OCI-LY7 (cell line): Measurements from ENCODE around the gene OSBP2. TPM values are rescaled to one million over a fixed set of nuclear protein-coding genes. Genes with fewer than 3 reads are reported as not detected.

Experiments used
- BruUV-seq: library from RNA; stranded (reverse); fragments of 400-500 nt; replicated peaks from 2 replicates; lab custom pipeline; 2021; lab: Mats Ljungman, UMichigan
- CTCF ChIA-PET: fragments of 300-600 bp; sonication (Branson Sonifier 250); formaldehyde crosslinking; loops from one replicate; lab custom pipeline; 2022; ENCODE audit warnings: antibody characterized with exemption; ENCODE audit not compliant: unreplicated experiment; lab: Charles Lee
- POLR2A ChIA-PET: fragments of 300-600 bp; sonication (Branson Sonifier 250); formaldehyde crosslinking; loops from one replicate; lab custom pipeline; 2022; ENCODE audit warnings: antibody characterized with exemption; lab: Charles Lee
- DNase-seq: peaks from one replicate; pipeline ENCODE4 v3.0.0-alpha.2; 2015; ENCODE audit warnings: low spot score
- H2AFZ ChIP-seq: fragments of 200-600 bp; sonication (generic), shearing (Covaris generic); 2 replicates; pipeline ENCODE4 v1.6.1; 2014; ENCODE audit warnings: mild to moderate bottlenecking, antibody characterized with exemption, low read length, moderate library complexity
- H3K27ac ChIP-seq: fragments of 200-600 bp; sonication (generic); 2 replicates; pipeline ENCODE4 v1.5.1; 2014; ENCODE audit warnings: mixed run types, low read depth, mild to moderate bottlenecking, moderate library complexity, low read length, inconsistent platforms; ENCODE audit not compliant: poor library complexity, severe bottlenecking
- H3K36me3 ChIP-seq: fragments of 200-600 bp; sonication (generic); 2 replicates; pipeline ENCODE4 v1.6.1; 2014; ENCODE audit warnings: mild to moderate bottlenecking, antibody characterized with exemption, low read length, moderate library complexity, mixed read lengths; ENCODE audit not compliant: insufficient read depth
- H3K4me1 ChIP-seq: fragments of 200-600 bp; sonication (generic); 2 replicates; pipeline ENCODE4 v1.5.1; 2014; ENCODE audit warnings: mild to moderate bottlenecking, low read length; ENCODE audit not compliant: insufficient read depth, poor library complexity, severe bottlenecking
- H3K4me2 ChIP-seq: fragments of 200-600 bp; sonication (generic); 2 replicates; pipeline ENCODE4 v1.6.1; 2014; ENCODE audit warnings: mild to moderate bottlenecking, low read length
- H3K4me3 ChIP-seq: fragments of 200-600 bp; sonication (generic); 2 replicates; pipeline ENCODE4 v1.5.1; 2014; ENCODE audit warnings: mild to moderate bottlenecking, low read depth, low read length; ENCODE audit not compliant: poor library complexity, severe bottlenecking
- H3K79me2 ChIP-seq: fragments of 200-600 bp; sonication (generic); 2 replicates; pipeline ENCODE4 v1.6.1; 2016; ENCODE audit warnings: low read depth, mild to moderate bottlenecking, low read length, moderate library complexity, mixed read lengths; ENCODE audit not compliant: insufficient read depth
- H3K9me2 ChIP-seq: fragments of 200-600 bp; sonication (generic); 2 replicates; pipeline ENCODE4 v1.6.1; 2016; ENCODE audit warnings: mild to moderate bottlenecking, low read length, mixed read lengths; ENCODE audit not compliant: insufficient read depth
- H3K9me3 ChIP-seq: fragments of 200-600 bp; sonication (generic); 2 replicates; pipeline ENCODE4 v1.6.1; 2014; ENCODE audit warnings: mild to moderate bottlenecking, mixed run types, low read length, mixed read lengths
- H4K20me1 ChIP-seq: fragments of 200-600 bp; sonication (generic); 2 replicates; pipeline ENCODE4 v1.6.1; 2014; ENCODE audit warnings: mild to moderate bottlenecking, antibody characterized with exemption, low read length, moderate library complexity, mixed read lengths; ENCODE audit not compliant: insufficient read depth
- EZH2phosphoT487 ChIP-seq: fragments of 200-600 bp; sonication (generic); IDR thresholded peaks from 2 replicates; pipeline ENCODE4 v1.6.1; 2018; ENCODE audit warnings: low read depth, borderline replicate concordance, mild to moderate bottlenecking, mixed run types, antibody characterized with exemption, low read length, moderate library complexity, mixed read lengths
- intact Hi-C: fragments of 100-400 bp; cut with micrococcal nuclease; formaldehyde crosslinking; loops from one replicate; pipeline ENCODE4 v1.10.0; 2022; ENCODE audit not compliant: unreplicated experiment
- total RNA-seq, 2 experiments: library from RNA; depleted of rRNA in 1 of 2; stranded (reverse); fragments of >200 nt in 1 of 2; shearing (Covaris generic) in 1 of 2; gene quantifications; 2 replicates each; pipeline ENCODE4 v1.2.3, GENCODE V29; 2014 to 2022
- TF ChIP-seq, protein P1 (sequence below): fragments of 200-600 bp; sonication (generic); conservative IDR thresholded peaks from 2 replicates; pipeline ENCODE4 v1.5.1; 2014; ENCODE audit warnings: mild to moderate bottlenecking, antibody characterized with exemption, low read length, moderate library complexity, mixed read lengths

OSBP2 gene
- total RNA-seq, 2 experiments from 2014 or later = 0.19 to 0.34 TPM

DNA sequence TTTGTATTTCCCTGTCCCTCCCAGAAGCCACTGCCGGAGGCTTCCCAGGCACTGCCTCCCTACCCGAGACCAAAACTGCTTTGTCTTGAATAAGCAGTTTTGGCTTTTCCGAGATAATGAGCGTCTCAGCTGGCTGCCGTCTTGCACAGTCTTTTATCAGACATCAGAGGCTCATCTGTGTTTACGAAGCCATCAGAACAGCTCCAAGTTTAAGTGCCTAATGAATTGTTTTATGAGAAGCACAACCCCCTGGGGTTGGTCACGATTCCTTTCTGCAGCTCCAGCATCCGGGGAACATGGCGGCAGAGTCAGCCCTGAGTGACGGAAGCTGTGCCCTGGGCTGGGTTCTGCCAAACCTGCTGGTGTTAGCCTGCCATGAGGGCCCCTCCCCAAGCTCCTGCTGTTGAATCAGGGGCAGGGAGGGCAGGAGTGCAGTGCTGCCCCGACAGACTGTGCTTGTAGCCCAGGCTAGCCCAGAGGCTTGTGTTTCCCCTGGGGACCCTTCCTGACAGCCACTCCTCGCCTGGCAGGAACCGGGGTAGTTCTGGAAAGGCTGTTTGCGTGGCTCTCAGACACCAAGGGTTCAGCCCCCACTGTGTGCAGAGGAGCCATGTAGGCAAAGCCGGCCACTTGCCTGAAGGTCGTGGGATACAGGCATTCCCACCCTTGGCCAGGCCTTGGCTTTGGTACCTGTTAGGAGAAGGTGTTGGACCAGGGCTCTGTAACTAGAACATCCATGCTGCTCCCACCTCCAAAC lies 177.8 kb downstream of the OSBP2 start:
- Histone ChIP-seq H3K79me2 (no peaks in the 10 kb centered on the region), H3K4me2 (no peak overlapping the region), H4K20me1 (no peaks in the 10 kb centered on the region), H3K36me3 (no peaks in the 10 kb centered on the region), H3K27ac (no peak overlapping the region), H3K4me3 (no peak overlapping the region), H2AFZ (no peak overlapping the region), H3K4me1 (no peaks in the 10 kb centered on the region), H3K9me3 (no peaks in the 10 kb centered on the region), H3K9me2 (no peaks in the 10 kb centered on the region)
- TF ChIP-seq, protein P1, sequence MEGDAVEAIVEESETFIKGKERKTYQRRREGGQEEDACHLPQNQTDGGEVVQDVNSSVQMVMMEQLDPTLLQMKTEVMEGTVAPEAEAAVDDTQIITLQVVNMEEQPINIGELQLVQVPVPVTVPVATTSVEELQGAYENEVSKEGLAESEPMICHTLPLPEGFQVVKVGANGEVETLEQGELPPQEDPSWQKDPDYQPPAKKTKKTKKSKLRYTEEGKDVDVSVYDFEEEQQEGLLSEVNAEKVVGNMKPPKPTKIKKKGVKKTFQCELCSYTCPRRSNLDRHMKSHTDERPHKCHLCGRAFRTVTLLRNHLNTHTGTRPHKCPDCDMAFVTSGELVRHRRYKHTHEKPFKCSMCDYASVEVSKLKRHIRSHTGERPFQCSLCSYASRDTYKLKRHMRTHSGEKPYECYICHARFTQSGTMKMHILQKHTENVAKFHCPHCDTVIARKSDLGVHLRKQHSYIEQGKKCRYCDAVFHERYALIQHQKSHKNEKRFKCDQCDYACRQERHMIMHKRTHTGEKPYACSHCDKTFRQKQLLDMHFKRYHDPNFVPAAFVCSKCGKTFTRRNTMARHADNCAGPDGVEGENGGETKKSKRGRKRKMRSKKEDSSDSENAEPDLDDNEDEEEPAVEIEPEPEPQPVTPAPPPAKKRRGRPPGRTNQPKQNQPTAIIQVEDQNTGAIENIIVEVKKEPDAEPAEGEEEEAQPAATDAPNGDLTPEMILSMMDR = no peak
- no peak for TF ChIP-seq EZH2phosphoT487
- BruUV-seq = no TSS peak
- no peak for DNase-seq
- ChIA-PET CTCF (no interaction called here), POLR2A (interaction anchor here (0.5 to 0.6 kb wide), 2 partner anchors 24 to 46 kb away, joined by 3 to 4 read pairs; no protein-coding TSS in a partner anchor)
- intact Hi-C loops = no loop called here

DNA sequence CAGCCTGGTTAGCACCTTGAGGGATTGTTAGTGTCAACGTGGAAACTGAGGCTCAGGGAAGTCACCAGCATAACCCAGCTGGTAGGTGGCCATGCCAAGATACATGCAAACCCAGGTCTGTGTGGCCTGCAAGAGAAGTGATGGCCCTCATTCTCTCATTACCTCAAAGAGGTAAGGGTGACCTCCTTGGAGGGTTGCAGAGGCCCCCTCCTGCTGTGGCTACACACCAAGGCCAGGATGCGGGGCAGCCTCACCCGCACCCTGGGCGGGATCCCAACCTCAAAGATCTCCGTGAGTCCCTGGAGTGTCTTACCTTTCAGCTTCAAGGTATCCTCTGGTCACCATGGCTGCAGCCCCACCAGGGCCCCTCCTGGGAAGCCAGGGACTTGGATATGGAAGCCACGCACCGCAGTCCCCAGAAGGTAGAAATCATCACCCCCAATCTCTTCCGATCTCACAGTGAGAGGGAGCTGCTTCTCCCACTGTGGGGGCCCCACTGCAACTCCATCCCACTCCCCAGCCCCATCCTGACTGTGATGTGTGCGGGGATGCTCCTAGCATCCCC lies 178.5 kb downstream of the OSBP2 start:
- H3K79me2 ChIP-seq = no peaks in the 10 kb centered on the region
- no peak overlapping the region for H3K4me2 ChIP-seq
- H3K4me3 ChIP-seq = no peak overlapping the region
- POLR2A ChIA-PET = no interaction called here
- no peaks in the 10 kb centered on the region for H3K36me3 ChIP-seq
- no peak overlapping the region for H3K27ac ChIP-seq
- BruUV-seq = no TSS peak
- no peaks in the 10 kb centered on the region for H3K9me3 ChIP-seq
- no peak for TF ChIP-seq EZH2phosphoT487
- TF ChIP-seq, protein P1 = no peak
- H3K9me2 ChIP-seq = no peaks in the 10 kb centered on the region
- H3K4me1 ChIP-seq = no peaks in the 10 kb centered on the region
- CTCF ChIA-PET = no interaction called here
- H2AFZ ChIP-seq = no peak overlapping the region
- intact Hi-C loops = no loop called here
- no peaks in the 10 kb centered on the region for H4K20me1 ChIP-seq
- no peak for DNase-seq

DNA sequence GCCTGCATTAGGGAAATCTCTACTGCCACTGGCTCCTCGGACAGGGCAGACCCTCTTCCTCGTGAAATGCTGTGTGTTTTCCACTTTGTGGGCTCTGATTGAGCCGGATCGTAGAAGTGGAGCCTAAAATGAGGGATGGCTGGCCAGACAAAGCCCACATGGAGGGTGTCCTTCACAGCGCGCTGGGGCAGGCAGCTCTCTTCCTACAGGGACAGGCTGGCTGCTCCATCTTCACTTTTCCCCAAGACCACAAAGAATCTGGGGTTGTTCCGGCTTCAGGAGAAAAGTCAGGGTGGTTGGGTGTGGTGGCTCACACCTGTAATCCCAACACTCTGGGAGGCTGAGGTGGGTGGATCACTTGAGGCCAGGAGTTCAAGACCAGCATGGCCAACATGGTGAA lies 179.0 kb downstream of the OSBP2 start:
- H3K4me3 ChIP-seq = no peak overlapping the region
- intact Hi-C loops = no loop called here
- no peaks in the 10 kb centered on the region for H3K36me3 ChIP-seq
- H3K27ac ChIP-seq = no peak overlapping the region
- ChIA-PET POLR2A (no interaction called here), CTCF (no interaction called here)
- no peak for TF ChIP-seq EZH2phosphoT487
- TF ChIP-seq, protein P1 = no peak
- H2AFZ ChIP-seq = no peak overlapping the region
- no peaks in the 10 kb centered on the region for H3K4me1 ChIP-seq
- no TSS peak for BruUV-seq
- H3K9me2 ChIP-seq = no peaks in the 10 kb centered on the region
- no peak for DNase-seq
- no peaks in the 10 kb centered on the region for H3K9me3 ChIP-seq
- H3K4me2 ChIP-seq = no peak overlapping the region
- H4K20me1 ChIP-seq = no peaks in the 10 kb centered on the region
- no peaks in the 10 kb centered on the region for H3K79me2 ChIP-seq
